Measurements from ENCODE around the gene MPP2.

The MPP2 gene

DNA sequence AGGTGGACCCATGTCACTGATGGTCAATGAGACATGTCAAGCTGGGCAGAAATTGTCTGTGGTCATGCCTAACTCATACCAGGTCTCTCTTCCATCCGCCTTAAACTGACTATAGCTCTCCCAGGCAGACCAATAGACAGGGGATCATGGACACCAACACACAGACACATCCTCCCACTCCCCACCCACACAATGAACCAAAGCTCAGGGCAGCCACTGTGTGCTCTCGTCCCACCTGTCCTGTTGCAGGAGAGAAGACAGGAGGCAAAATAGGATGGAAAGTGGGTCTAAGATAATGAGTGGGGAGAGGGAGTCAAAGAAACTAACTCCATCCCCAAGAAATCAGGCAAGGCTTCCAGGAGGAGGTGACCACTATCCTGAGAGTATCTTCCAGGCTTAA is 43.2 kb upstream of the MPP2 start:
- ChIA-PET CTCF (interaction anchor here (0.5 to 2.4 kb wide), 3 partner anchors 10 to 118 kb away, joined by 3 to 10 read pairs (median 3); no protein-coding TSS in a partner anchor), POLR2A (no interaction called here)
- Histone ChIP-seq H3K36me3 (ENCODE audit: control insufficient read depth in 4 of 4, insufficient read depth in 4 of 4, low read length in 3 of 4) (no peaks in the 10 kb centered on the region), H3K4me1 (ENCODE audit: control extremely low read depth in 1 of 4, control insufficient read depth in 4 of 4, insufficient read depth in 4 of 4, low read length in 3 of 4) (peaks cover 0 to 41% (median 16%) of the 10 kb centered on the region in 4 experiments), H3K27me3 (replicated peaks in 2 of 5; ENCODE audit: control insufficient read depth in 4 of 5, insufficient read depth in 5 of 5, low read length in 4 of 5) (peaks cover 0 to 31% (median 22%) of the 10 kb centered on the region in 5 experiments), H3K9me3 (ENCODE audit: control extremely low read depth in 1 of 5, control insufficient read depth in 4 of 5, insufficient read depth in 2 of 5, low read depth in 1 of 5, low read length in 4 of 5) (no peaks in the 10 kb centered on the region), H3K4me3 (ENCODE audit: control insufficient read depth in 1 of 7, extremely low read depth in 1 of 7, insufficient read depth in 4 of 7, low read depth in 2 of 7, low read length in 6 of 7) (no peak overlapping the region), H3K27ac (ENCODE audit: insufficient read depth in 1 of 2, low read depth in 1 of 2, low read length in 2 of 2, poor library complexity in 1 of 2, severe bottlenecking in 2 of 2) (no peak overlapping the region)
- no peak for DNase-seq
- WGBS (ENCODE audit: insufficient coverage), result no CpG with 5 or more reads among the region's 2 CpGs

GRCh38 chr17:43949781-43950180 is 42.4 kb upstream of the MPP2 start:
- POLR2A ChIA-PET, result no interaction called here

GRCh38 chr17:43946781-43947180 is 39.4 kb upstream of the MPP2 start:
- CTCF ChIA-PET, result interaction anchor here (0.8 to 12.4 kb wide), 7 partner anchors 11 to 69 kb away, joined by 3 to 218 read pairs (median 4); no protein-coding TSS in a partner anchor

More at GRCh38 chr17:43949781-43950180, 42.4 kb upstream of the MPP2 start:
- CTCF ChIA-PET, result interaction anchor here (2.4 kb wide), 1 partner anchor 45 kb away, joined by 10 read pairs; no protein-coding TSS in a partner anchor
- peak in 2 of 3 donors; percentile 55 to 77 for DNase-seq
- no peak overlapping the region for H3K4me3 ChIP-seq (ENCODE audit: control insufficient read depth in 1 of 7, extremely low read depth in 1 of 7, insufficient read depth in 4 of 7, low read depth in 2 of 7, low read length in 6 of 7)
- no peaks in the 10 kb centered on the region for H3K36me3 ChIP-seq (ENCODE audit: control insufficient read depth in 4 of 4, insufficient read depth in 4 of 4, low read length in 3 of 4)
- H3K4me1 ChIP-seq (ENCODE audit: control extremely low read depth in 1 of 4, control insufficient read depth in 4 of 4, insufficient read depth in 4 of 4, low read length in 3 of 4), result peaks cover 0 to 41% (median 16%) of the 10 kb centered on the region in 4 experiments
- peaks cover 0 to 31% (median 21%) of the 10 kb centered on the region in 5 experiments for H3K27me3 ChIP-seq (replicated peaks in 2 of 5; ENCODE audit: control insufficient read depth in 4 of 5, insufficient read depth in 5 of 5, low read length in 4 of 5)
- no peaks in the 10 kb centered on the region for H3K9me3 ChIP-seq (ENCODE audit: control extremely low read depth in 1 of 5, control insufficient read depth in 4 of 5, insufficient read depth in 2 of 5, low read depth in 1 of 5, low read length in 4 of 5)
- 7% methylated on average over 3 of the region's 4 CpGs for WGBS (ENCODE audit: insufficient coverage)
- no peak overlapping the region for H3K27ac ChIP-seq (ENCODE audit: insufficient read depth in 1 of 2, low read depth in 1 of 2, low read length in 2 of 2, poor library complexity in 1 of 2, severe bottlenecking in 2 of 2)

DNA sequence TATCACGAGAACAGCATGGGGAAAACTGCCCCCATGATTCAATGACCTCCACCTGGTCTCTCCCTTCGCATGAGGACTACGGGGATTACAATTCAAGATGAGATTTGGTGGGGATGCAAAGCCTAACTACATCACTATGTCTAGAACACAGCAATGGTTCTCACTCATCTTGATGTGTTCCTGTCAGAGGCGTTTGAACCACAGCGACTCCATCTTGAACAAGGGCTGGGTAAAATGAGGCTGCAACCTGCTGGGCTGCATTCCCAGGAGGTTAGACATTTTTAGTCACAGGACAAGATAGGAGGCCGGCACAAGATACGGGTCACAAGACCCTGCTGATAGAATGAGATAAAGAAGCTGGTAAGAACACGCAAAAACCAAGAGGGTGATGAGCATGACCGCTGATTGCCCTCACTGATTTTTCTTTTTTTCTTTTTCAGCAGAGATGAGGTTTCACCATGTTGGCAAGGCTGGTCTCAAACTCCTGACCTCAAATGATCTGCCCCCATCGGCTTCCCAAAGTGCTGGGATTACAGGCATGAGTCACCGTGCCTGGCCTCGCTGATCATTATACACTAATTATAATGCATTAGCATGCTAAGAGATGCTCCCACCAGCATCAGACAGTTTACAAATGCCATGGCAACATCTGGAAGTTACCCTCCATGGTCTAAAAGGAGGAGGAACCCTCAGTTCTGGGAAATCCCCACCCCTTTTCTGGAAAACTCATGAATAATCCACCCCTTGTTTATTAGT is 37.9 kb upstream of the MPP2 start:
- ChIA-PET CTCF (interaction anchor here (0.9 to 12.4 kb wide), 6 partner anchors 19 to 66 kb away, joined by 3 to 218 read pairs (median 8); no protein-coding TSS in a partner anchor), POLR2A (no interaction called here)
- Histone ChIP-seq H3K9me3 (ENCODE audit: control extremely low read depth in 1 of 5, control insufficient read depth in 4 of 5, insufficient read depth in 2 of 5, low read depth in 1 of 5, low read length in 4 of 5) (no peaks in the 10 kb centered on the region), H3K27me3 (replicated peaks in 2 of 5; ENCODE audit: control insufficient read depth in 4 of 5, insufficient read depth in 5 of 5, low read length in 4 of 5) (peaks cover 0 to 2% (median 0%) of the 10 kb centered on the region in 5 experiments), H3K4me3 (ENCODE audit: control insufficient read depth in 1 of 7, extremely low read depth in 1 of 7, insufficient read depth in 4 of 7, low read depth in 2 of 7, low read length in 6 of 7) (no peak overlapping the region), H3K4me1 (ENCODE audit: control extremely low read depth in 1 of 4, control insufficient read depth in 4 of 4, insufficient read depth in 4 of 4, low read length in 3 of 4) (peaks cover 0 to 26% (median 10%) of the 10 kb centered on the region in 4 experiments), H3K36me3 (ENCODE audit: control insufficient read depth in 4 of 4, insufficient read depth in 4 of 4, low read length in 3 of 4) (no peaks in the 10 kb centered on the region), H3K27ac (ENCODE audit: insufficient read depth in 1 of 2, low read depth in 1 of 2, low read length in 2 of 2, poor library complexity in 1 of 2, severe bottlenecking in 2 of 2) (no peak overlapping the region)
- WGBS (ENCODE audit: insufficient coverage), result 90% methylated on average over 8 of the region's 12 CpGs
- no peak for DNase-seq

More at GRCh38 chr17:43946781-43947180, 39.4 kb upstream of the MPP2 start:
- Histone ChIP-seq H3K4me1 (ENCODE audit: control extremely low read depth in 1 of 4, control insufficient read depth in 4 of 4, insufficient read depth in 4 of 4, low read length in 3 of 4) (peaks cover 0 to 30% (median 10%) of the 10 kb centered on the region in 4 experiments), H3K9me3 (ENCODE audit: control extremely low read depth in 1 of 5, control insufficient read depth in 4 of 5, insufficient read depth in 2 of 5, low read depth in 1 of 5, low read length in 4 of 5) (no peaks in the 10 kb centered on the region), H3K27ac (ENCODE audit: insufficient read depth in 1 of 2, low read depth in 1 of 2, low read length in 2 of 2, poor library complexity in 1 of 2, severe bottlenecking in 2 of 2) (no peak overlapping the region), H3K27me3 (replicated peaks in 2 of 5; ENCODE audit: control insufficient read depth in 4 of 5, insufficient read depth in 5 of 5, low read length in 4 of 5) (peaks cover 0 to 12% (median 0%) of the 10 kb centered on the region in 5 experiments), H3K4me3 (ENCODE audit: control insufficient read depth in 1 of 7, extremely low read depth in 1 of 7, insufficient read depth in 4 of 7, low read depth in 2 of 7, low read length in 6 of 7) (no peak overlapping the region), H3K36me3 (ENCODE audit: control insufficient read depth in 4 of 4, insufficient read depth in 4 of 4, low read length in 3 of 4) (no peaks in the 10 kb centered on the region)
- POLR2A ChIA-PET, result no interaction called here
- WGBS (ENCODE audit: insufficient coverage), result no CpG with 5 or more reads among the region's 4 CpGs
- DNase-seq, result peak in 2 of 3 donors; percentile 40 to 55

DNA sequence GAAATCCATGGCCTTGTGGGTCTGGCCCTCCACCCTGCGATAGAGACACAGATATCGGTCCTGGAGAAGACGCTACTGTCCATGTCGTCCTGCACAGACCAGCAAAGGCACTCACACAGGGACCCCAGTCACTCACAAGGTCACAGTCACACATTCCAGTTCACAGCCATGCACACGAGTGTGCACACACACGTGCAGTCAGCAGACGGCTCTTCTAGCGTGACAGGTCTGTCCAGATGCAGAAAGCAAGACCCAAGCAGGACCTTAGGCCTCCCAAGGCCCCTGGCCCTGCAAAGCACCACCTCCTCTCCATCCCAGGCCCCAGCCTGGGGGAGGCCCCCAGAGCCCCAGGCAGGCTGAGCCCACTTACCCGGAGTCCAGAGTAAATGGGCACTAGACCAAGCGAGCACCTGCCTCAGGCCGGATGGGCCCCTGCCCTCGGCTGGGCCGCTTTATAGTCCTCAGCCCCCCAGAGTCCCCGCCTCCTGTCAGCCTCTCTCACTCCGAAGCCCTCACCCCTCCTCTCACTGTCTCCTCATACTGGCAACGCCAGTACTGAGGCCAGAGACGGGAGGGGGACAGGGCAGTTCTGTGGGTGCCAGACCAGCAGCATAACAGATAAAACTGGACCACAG is 34.8 kb upstream of the MPP2 start, which contains the start of gene PPY:
TSS of gene PPY (minus strand) at position 426 of the 635 bp plus-strand sequence. CDS start 822 bp downstream, outside the sequence.
- Histone ChIP-seq H3K9me3 (ENCODE audit: control extremely low read depth in 1 of 5, control insufficient read depth in 4 of 5, insufficient read depth in 2 of 5, low read depth in 1 of 5, low read length in 4 of 5) (no peaks in the 10 kb centered on the region), H3K36me3 (ENCODE audit: control insufficient read depth in 4 of 4, insufficient read depth in 4 of 4, low read length in 3 of 4) (no peaks in the 10 kb centered on the region), H3K4me3 (ENCODE audit: control insufficient read depth in 1 of 7, extremely low read depth in 1 of 7, insufficient read depth in 4 of 7, low read depth in 2 of 7, low read length in 6 of 7) (no peak within 1 kb of the TSS), H3K27ac (ENCODE audit: insufficient read depth in 1 of 2, low read depth in 1 of 2, low read length in 2 of 2, poor library complexity in 1 of 2, severe bottlenecking in 2 of 2) (no peak within 1 kb of the TSS), H3K4me1 (ENCODE audit: control extremely low read depth in 1 of 4, control insufficient read depth in 4 of 4, insufficient read depth in 4 of 4, low read length in 3 of 4) (peaks cover 0 to 17% (median 12%) of the 10 kb centered on the region in 4 experiments), H3K27me3 (replicated peaks in 2 of 5; ENCODE audit: control insufficient read depth in 4 of 5, insufficient read depth in 5 of 5, low read length in 4 of 5) (peaks cover 0 to 16% (median 3%) of the 10 kb centered on the region in 5 experiments)
- no peak for DNase-seq
- POLR2A ChIA-PET, result no interaction called here
- 94% methylated on average over 15 of the region's 17 CpGs for WGBS (ENCODE audit: insufficient coverage)
- CTCF ChIA-PET, result interaction anchor here (0.5 to 12.4 kb wide), 5 partner anchors 39 to 101 kb away, joined by 3 to 218 read pairs (median 4); no protein-coding TSS in a partner anchor

- Histone ChIP-seq H3K27me3 (replicated peaks in 2 of 5; ENCODE audit: control insufficient read depth in 4 of 5, insufficient read depth in 5 of 5, low read length in 4 of 5) (peaks cover 0 to 20% (median 3%) of the 10 kb centered on the region in 5 experiments), H3K36me3 (ENCODE audit: control insufficient read depth in 4 of 4, insufficient read depth in 4 of 4, low read length in 3 of 4) (no peaks in the 10 kb centered on the region), H3K9me3 (ENCODE audit: control extremely low read depth in 1 of 5, control insufficient read depth in 4 of 5, insufficient read depth in 2 of 5, low read depth in 1 of 5, low read length in 4 of 5) (no peaks in the 10 kb centered on the region), H3K4me3 (ENCODE audit: control insufficient read depth in 1 of 7, extremely low read depth in 1 of 7, insufficient read depth in 4 of 7, low read depth in 2 of 7, low read length in 6 of 7) (no peak overlapping the region), H3K4me1 (ENCODE audit: control extremely low read depth in 1 of 4, control insufficient read depth in 4 of 4, insufficient read depth in 4 of 4, low read length in 3 of 4) (peaks cover 0 to 12% (median 10%) of the 10 kb centered on the region in 4 experiments), H3K27ac (ENCODE audit: insufficient read depth in 1 of 2, low read depth in 1 of 2, low read length in 2 of 2, poor library complexity in 1 of 2, severe bottlenecking in 2 of 2) (no peak overlapping the region)
- 71% methylated on average over 4 of the region's 7 CpGs for WGBS (ENCODE audit: insufficient coverage)
- POLR2A ChIA-PET, result no interaction called here
- peak; percentile 38 to 48 (median 47) for DNase-seq
- CTCF ChIA-PET, result interaction anchor here (0.7 to 12.4 kb wide), 11 partner anchors 10 to 104 kb away, joined by 3 to 218 read pairs (median 4); no protein-coding TSS in a partner anchor
Measured at GRCh38 chr17:43940630-43941029, 33.3 kb upstream of the MPP2 start.

Data from common myeloid progenitor, CD34-positive (primary cell).